ENCODE data around the gene MAP1LC3B2.

MAP1LC3B2 gene

DNA sequence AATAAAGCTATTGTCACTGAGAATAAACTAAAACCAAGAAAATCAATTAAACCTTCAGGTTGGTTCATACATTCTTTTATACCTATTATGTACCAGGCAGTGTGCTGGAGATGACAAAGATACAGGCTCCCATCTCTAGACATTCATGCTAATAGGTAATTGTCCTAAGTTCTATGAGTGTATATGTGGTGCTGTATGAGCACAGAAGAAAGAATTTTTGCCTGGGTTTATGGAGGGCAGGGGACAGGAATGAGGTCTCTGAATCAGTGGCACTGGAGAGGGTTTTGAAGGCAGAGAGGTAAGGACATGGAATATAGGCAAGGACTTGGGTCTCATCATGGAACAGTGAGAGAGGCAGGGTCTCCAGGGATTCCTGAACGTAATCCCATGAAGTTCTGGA, 38.7 kb downstream of the MAP1LC3B2 start:
- no peak for DNase-seq

DNA sequence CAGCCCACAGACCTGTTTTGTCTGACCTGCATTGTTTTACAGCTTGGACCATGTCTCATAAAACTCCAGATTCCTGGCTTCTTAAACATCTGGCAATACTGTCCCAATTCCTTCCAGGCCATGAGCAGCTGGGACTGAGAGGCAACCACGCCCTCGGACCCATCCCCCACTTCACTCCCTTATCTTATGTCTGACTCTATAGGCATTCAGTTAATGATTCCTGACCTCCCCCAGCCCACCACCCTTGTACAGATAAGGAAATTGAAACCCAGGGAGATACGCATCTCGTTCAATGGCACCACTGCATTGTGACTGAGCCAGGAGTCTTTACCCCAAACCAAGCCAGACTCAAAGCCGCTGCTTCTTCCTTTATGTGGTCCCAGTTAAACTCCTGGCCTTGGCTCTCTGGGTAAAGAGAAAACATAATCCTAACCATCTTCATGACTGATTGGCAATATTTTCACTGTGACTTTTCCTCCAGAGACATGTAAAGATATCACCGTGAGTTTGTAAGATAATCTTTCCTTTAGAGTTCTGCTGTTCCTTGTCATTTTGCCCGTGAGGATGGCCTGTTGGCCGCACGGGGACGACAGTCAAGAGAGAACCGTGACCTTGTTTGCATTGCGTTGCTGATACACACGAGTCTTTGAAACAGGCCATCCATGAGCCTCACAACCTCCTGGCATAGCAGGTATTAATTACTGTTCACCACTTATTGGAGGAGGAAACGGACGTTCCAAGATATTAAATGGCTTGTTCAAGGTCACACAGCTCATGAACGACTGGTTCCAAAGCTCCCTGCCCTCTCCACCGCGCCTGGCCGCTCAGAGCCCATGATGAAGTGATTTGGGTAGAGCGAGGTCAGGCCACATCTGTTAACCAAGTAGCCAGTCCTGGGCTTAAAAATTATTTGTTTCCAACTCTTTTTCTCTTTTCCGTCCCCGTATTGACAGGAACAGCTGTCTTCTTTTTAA, 39.4 kb downstream of the MAP1LC3B2 start:
- DNase-seq, result no peak

DNA sequence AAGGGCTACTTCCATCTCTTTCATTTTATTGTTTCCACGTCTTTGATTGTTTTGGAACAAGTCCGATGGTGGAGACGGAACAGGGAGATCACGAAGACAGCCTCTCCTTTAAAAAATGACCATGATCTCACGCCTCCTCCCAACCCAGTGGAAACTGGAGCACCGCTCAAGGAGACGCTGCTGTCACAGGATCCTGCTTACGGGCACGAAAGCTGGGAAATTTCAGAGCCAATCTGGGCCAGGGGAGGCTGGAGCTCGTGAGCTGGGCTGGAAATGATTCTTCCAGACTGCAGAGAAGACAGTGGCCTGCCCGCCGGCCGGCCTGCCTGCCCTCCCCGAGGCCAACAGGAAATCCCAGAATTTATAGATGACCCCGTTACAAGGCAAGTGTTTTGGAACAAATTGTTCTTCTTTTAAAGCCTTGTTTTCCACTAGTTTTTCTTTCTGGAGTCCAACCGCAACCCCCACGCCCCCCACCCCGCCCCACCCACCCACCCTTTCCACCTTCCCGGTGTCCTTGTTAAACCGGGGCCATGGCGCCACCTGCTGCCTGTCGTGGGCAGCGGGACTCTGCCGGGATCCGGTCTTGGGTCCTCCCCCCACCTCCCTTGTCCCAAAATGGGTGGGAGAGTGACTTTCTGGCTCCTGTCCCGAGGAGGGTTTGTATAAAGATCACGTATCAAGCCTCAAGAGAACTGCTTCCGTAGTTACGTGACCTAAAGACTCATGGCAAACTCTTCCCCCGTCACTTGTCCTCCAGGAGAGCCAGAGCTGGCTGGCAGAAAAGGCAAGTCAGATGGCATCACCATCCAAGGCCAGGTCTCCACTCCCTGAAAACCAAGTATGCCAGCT, 40.3 kb downstream of the MAP1LC3B2 start:
- DNase-seq, result peak; percentile 56

DNA sequence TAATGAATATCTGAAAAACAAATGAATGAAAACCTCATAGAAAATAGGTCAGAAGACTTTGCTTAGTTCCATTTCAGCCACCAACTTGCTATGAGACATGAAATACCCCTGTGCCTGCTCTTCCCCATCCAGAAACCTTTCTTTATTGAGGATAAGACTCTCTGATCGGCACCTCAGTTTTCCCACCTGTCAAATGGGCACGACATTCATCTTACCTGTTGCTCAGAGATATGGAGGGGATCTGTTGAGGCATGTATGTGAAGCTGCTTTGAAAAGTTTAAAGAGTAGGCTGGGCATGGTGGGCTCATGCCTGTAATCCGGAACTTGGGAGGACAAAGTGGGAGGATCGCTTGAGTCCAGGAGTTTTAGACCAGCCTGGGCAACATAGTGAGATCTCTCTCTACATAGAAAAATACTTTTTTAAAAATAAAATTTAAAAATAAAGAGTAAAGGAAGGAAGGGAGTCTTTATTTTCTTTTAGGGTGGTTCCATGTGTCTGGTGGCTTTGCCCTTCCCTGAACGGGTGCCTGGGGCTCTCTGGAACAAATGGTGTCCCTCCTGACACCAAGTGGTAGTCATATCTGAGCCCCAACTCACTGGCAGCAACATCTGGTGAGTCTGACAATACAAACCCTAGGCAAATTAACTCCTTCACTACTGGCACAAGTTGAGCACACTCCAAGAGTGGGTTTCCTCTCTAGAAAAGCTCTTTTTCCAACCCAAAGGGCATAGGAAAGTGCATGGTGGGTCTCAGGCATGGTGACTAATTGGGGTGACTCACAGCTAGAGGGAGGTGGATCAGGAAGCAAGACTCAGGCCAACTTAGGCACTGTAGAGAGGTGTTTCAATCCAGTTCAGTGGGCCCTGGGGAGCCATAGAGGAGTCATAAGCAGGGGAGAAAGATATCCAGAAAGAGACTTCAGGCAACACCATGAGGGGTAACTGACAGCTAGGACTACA, 42.1 kb downstream of the MAP1LC3B2 start:
- no peak for DNase-seq

DNA sequence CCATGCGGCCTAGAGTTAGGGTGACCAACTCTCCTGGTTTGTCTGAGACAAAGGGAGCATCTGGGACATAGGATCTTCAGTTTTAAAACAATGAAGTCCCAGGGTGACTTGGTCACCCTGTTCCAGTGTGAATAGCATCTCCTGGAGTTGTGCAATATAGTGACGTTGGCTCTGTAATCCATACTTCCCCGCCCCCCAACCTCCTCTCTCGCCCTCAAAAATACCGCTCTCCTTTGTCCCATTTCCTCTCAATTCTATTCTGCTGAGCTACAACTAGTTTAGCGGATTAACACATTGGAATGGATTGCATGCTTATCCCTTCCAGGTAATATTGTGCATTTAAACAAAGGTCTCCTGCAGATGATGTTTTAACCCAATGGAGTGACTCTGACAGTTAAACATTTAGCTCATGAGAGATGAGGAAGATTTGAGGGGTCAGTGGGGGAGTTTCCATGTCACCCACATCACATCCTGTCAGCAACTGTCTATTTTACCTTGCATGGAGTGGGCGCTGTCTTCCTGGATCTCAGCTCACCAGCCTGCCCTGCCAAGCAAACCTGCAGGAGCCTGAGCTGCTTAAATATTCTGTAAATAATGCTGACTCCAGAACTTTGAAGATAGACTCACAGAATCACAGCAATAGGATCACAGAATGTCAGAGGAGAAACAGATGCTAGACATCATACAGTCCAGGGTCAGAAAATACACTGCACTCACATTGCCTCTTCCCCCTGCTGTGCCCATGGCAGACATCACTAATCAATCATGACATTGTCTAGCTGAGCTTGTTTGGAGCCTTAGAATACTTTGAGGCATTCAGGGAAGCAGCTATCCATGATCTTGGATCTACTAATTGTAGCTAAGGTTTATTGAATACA, 43.0 kb downstream of the MAP1LC3B2 start:
- DNase-seq, result no peak

DNA sequence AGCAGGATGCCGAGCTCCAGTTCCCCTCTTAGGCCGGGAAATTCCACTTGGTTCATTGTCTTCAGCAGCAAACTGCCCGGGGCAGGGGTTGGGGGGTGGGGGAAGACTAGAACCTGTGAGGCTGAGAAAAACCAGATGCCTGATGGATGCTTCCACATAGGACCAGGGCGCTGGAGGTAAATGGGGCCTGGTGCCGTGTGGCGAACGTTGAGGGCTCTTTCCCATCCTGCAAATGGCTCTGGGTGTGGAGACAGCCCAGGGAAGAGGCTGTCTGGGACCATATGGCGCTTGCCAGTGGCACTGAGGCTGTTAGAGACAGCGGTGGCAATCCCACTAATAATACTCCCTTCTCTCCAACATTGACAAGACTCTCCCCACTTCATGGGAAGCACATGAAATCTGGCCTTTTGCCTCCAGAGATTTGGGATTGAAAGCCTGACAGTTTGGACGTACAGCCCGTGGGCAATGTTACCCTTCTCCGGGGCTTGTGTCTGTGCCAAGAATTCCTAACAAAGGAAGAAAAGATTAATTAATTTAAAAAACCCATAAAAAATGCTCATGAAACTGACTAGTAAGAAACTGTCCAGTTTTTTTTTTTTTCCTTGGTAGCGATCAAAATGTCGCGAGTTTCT, 44.5 kb downstream of the MAP1LC3B2 start:
- DNase-seq, result no peak

DNA sequence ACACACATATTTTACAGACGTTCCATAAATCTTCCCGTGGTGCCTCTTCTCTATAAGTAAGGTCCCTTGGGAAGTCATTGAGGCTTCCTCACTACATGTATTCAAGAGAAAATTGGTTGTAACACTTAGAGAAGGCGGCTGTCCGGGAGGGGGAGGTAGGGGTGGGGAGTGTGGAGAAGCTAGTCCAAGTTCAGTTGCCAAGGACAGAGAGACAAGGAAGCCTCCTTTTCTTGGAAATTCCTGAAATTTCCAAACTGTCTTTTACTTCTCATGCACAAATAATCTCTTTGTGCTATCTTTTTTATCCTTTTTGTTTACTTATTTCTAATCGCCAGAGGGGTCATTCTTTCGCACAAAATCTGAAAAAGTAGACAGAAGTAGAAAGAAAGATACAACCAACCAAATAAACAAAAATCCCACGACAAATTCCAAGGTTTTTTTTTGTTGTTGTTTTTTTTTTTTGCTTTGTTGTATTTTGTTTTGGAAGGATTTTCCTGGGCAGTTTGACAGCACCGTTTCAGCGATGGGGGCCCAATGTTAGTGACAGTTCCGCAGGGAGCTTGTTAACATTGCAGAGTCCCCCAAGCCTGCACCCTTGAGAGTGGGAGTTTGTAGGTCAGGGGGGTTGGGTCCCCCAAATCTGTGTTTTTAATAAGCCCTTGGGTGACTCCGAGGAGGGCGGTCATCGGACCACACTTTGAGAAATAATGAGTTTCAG, 45.2 kb downstream of the MAP1LC3B2 start:
- DNase-seq, result no peak

DNA sequence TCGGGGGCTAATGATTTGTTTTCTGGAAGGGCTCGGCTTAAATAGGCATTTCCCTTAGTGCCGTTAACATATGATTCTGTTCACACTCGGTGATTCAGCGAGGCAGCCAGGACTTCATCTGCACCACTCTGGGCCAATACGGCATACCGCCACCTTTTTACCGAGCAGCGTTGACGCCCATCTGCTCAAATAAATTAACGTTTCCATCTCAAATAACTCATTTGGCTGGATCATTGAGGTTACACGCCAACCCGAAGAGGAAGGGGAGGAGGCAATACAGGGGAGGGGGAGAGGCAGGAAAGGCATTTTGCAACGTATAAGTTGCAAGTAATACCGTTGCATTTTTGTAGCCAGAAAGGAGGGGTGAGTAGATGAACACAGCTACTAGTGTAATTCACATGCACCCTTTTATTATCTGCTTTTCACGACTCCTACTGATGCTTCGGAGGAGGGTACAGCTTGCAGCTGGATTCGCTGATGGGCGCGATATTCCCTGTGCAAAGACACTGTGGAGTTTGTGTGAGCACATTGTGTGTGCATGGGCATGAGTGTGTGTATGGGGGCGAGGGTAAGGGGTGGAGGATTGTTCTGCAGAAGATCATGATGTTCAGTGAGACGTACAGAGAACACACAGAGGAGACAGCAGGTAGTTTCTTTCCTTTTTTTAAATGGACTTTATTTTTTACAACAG, 45.9 kb downstream of the MAP1LC3B2 start:
- DNase-seq, result no peak

DNA sequence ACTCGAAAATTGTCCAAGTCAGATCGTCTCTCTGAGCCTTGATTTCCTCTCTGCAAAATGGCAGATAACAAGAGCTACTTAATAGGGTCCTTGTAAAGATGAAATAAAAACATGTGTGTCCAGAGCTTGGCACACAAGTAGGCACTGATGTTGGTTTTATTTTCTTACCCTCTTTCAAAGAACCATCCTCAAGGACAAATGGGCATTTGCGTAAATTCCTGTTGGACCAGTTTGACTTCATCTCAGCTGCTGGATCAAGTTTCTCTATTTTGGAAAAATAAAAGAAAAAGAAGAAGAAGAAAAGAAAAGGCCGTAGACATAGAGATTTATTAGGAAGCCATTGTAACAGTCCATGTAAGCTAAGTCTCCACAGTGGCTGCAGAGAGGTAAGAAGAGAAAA, 47.2 kb downstream of the MAP1LC3B2 start:
- DNase-seq, result no peak

DNA sequence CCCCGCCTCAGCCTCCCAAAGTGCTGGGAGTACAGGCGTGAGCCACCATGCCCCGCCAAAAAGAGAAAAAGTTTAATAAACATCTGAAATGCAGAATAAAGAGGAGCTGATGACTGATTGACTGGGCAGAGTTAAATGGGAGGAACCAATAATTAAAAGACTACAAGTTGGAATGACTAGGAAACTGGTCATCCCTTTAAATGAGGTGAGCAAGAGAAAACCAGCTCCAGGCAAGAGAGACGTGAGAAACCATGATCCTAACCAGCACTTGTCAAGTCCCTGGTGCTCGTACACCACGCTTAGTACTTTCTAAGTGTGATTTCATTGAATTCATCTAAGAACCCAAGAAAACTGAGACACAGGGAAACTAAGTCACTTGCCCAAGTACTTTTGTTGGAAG, 47.9 kb downstream of the MAP1LC3B2 start:
- DNase-seq, result no peak

DNA sequence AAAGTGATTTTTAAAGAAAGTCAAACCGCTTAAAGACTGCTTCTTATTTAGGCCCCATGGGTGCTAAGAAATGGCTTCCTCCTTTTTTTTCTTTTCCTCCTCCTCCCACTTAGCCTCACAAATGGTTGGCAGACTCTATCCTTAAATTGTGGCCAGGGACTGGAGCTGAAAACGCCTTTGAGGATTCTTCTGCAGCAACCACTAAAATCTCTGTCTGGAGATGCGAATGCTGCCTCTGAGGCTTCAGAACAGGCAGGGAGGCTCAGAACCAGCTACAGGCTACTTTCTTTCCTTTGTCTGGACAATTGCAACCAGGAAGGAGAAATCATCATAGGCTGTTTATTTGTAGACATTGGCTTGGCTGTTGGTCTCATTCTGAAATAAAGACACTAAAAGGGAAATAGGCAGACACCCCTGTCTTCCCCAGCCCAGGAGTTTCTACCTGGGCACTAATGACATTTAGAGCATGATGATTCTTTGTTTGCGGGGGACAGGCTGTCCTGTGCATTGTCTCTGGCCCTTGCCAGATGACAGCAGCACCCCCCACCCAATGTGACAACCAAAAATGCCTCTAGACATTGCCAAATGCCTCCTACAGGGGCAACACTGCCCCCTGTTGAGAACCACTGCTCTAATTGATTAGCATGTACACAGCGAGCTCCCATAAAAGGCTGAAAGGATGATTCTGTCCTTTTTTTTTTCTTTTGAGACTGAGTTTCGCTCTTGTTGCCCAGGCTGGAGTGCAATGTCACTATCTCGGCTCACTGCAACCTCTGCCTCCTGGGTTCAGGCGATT, 50.3 kb downstream of the MAP1LC3B2 start:
- no peak for DNase-seq

DNA sequence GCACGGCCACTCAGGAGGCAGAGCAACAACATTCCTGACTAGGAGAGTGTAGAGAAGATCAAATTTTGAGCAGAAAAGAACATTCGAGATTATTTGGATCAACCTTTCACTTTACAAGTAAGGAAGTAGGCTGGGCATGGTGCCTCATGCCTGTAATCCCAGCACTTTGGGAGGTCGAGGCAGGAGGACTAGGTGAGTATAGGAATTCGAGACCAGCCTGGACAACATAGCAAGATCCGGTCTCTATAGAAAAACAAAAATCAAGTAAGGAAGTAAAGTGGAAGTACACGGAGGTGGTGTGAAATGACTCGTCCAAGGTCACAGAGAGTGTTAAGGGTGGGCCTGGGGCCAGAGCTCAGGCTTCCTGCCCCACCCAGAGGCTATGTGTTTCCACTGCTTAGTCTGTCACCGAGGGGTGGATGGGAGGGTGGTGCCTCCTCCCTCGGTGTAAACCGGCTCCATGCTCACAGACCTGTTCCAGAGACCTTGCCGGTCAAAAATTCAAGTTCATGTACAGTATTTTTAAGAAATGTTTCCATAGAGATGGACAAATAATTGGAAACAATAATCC, 51.9 kb downstream of the MAP1LC3B2 start:
- DNase-seq, result no peak

DNA sequence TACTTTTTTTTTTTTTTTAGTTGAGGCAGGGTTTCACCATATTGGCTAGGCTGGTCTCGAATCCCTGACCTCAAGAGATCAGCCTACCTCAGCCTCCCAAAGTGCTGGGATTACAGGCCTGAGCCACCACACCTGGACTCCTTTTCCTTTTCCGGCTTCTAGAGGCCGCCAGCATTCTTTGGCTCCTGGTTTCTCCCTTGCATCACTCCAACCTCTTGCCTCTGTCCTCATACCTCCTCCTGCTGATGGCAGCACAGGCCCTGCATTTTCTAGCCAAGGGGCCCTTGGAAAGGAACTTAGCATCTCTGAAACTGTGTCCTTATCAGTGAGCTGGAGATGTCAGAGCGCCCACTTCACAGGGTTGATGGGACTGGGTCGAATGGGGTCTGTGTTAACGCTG, 53.3 kb downstream of the MAP1LC3B2 start:
- DNase-seq, result no peak

DNA sequence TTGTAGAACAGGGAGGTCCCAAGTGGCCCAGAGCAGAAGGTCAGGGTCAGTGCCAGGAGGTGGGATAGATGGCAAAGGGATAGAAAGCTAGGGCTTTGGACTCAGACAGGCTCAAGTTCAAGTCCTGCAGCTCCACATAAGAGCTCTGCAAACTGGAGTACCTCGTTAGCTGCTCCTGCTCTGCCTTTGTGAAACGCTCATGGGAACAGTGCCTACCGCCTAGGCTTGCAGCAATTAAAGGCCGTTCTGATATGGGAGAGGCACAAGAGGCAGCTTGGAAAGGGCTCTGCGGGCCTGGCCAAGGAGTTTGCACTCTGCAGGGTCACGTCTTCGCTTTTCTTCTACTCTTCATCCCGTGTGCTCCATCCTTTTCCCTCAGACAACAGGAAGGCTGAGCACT, 54.1 kb downstream of the MAP1LC3B2 start:
- DNase-seq, result no peak

DNA sequence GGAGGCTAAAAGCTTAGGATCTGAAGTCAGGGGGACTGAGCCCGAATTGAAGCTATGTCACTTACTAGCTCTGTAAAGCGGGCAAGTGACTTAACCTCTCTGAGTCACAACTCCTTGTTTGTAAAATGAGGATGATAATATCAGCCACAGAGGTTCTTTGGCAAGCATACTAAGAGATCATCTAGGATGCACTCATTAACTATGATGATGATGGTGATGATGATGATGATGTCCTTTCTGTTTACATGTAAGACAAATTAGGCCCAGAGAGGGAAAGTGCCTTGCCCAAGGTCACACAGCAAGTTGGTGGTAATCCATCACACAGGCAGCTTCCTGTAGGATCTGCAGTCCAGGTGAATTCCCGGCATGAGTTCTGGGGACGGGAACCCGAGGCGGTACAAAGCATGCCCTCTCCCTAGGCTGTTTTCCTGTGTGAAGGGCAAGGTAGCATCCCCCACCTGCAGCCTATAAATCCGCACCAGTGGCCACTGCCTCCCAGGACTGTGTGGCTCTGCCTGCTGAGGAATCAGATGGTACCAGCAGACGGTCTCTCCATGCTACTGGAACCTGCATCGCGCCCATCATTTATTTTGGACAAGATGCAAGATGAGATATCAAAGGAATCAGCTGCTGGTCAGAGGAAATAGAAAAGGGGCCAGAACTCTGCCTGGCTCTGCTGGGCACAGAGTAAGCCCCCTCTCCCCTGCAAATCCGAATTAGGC, 55.2 kb downstream of the MAP1LC3B2 start:
- no peak for DNase-seq

DNA sequence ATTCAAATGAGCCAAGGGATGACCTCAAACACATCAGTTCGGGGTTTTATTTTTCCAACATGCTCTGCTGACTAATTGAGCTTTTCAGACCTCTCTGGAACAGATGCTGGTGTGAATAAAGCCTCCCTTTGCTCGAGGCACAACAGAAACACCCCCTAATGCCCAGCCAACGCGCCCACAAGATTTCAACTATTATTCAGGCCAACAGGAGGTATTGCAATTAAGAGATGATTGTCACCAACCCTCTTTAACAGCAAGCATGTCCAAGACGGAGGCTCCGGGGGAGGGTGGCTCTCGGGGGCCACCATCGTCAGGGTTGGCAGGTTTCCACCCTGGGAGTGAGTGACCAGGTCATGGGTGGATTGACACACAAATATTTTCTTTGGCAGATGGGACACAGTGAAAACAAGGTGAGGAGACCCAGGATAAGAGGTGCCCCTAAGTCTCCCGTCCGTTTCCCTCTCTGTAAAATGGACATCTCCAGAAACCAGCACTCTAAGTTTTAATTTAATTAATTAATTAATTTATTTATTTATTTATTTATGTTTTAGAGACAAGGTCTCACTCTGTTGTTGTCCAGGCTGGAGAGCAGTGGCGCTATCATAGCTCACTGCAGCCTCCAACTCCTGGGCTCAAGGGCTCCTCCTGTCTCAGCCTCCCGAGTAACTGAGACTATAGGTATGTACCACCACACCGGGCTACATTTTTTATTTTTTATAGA, 56.1 kb downstream of the MAP1LC3B2 start:
- no peak for DNase-seq
